Keratinocyte (primary cell): ENCODE results near the gene C4orf36. TPM values are rescaled to one million over a fixed set of nuclear protein-coding genes. Genes with fewer than 3 reads are reported as not detected.

Experiments
- DNase-seq: peaks from one replicate; pipeline ENCODE4 v3.0.0-alpha.2; 2011; ENCODE audit warnings: low read depth, missing footprints, low spot score
- FAIRE-seq: peaks from 2 replicates; lab custom pipeline; 2011; peaks lifted over from hg19 to GRCh38; lab: Jason Lieb, UNC
- H2AFZ ChIP-seq: 2 replicates; pipeline ENCODE4 v1.6.0; 2012; ENCODE audit warnings: low read length, control low read depth, inconsistent platforms; ENCODE audit not compliant: control insufficient read depth
- H3K27ac ChIP-seq: 2 replicates; pipeline ENCODE4 v1.5.1; 2011; ENCODE audit warnings: low read length; ENCODE audit not compliant: control insufficient read depth, insufficient read depth
- H3K27me3 ChIP-seq: 3 replicates; pipeline ENCODE4 v1.6.0; 2011; ENCODE audit warnings: low read length; ENCODE audit not compliant: control insufficient read depth, insufficient read depth; ENCODE audit errors: extremely low read depth
- H3K36me3 ChIP-seq, 2 experiments: 2 replicates in 1 of 2; 3 replicates in 1 of 2; pipeline ENCODE4 v1.5.1; 2011; ENCODE audit warnings: low read length in 2 of 2, mild to moderate bottlenecking in 1 of 2; ENCODE audit not compliant: control insufficient read depth in 2 of 2, insufficient read depth in 2 of 2; ENCODE audit errors: extremely low read depth in 1 of 2
- H3K4me1 ChIP-seq: 3 replicates; pipeline ENCODE4 v1.5.1; 2011; ENCODE audit warnings: low read length; ENCODE audit not compliant: control insufficient read depth, insufficient read depth; ENCODE audit errors: extremely low read depth
- H3K4me2 ChIP-seq: 3 replicates; pipeline ENCODE4 v1.6.0; 2011; ENCODE audit warnings: low read depth, low read length; ENCODE audit not compliant: control insufficient read depth, insufficient read depth; ENCODE audit errors: extremely low read depth
- H3K4me3 ChIP-seq, 3 experiments: fragments of 200-600 bp in 1 of 3; sonication (generic) in 1 of 3; 2 replicates in 2 of 3; 3 replicates in 1 of 3; pipeline ENCODE4 v1.5.1; 2011 to 2016; ENCODE audit warnings: low read length in 3 of 3, mild to moderate bottlenecking in 3 of 3, control low read depth in 2 of 3, inconsistent platforms in 1 of 3, low read depth in 1 of 3, mixed read lengths in 1 of 3, mixed run types in 1 of 3, moderate library complexity in 1 of 3; ENCODE audit not compliant: control insufficient read depth in 2 of 3, insufficient read depth in 2 of 3; ENCODE audit errors: extremely low read depth in 1 of 3
- H3K79me2 ChIP-seq: 2 replicates; pipeline ENCODE4 v1.6.0; 2012; ENCODE audit warnings: low read length; ENCODE audit not compliant: control insufficient read depth, insufficient read depth
- H3K9ac ChIP-seq: 3 replicates; pipeline ENCODE4 v1.6.0; 2011; ENCODE audit warnings: low read length; ENCODE audit not compliant: control insufficient read depth, insufficient read depth; ENCODE audit errors: extremely low read depth
- H3K9me1 ChIP-seq: 3 replicates; pipeline ENCODE4 v1.6.0; 2011; ENCODE audit warnings: low read length; ENCODE audit not compliant: control insufficient read depth, insufficient read depth; ENCODE audit errors: extremely low read depth
- H3K9me3 ChIP-seq: 2 replicates; pipeline ENCODE4 v1.5.1; 2012; ENCODE audit warnings: low read depth, low read length; ENCODE audit not compliant: control insufficient read depth
- H4K20me1 ChIP-seq: 3 replicates; pipeline ENCODE4 v1.6.0; 2011; ENCODE audit warnings: low read length; ENCODE audit not compliant: control insufficient read depth, insufficient read depth; ENCODE audit errors: extremely low read depth
- EZH2 ChIP-seq: IDR thresholded peaks from one replicate; pipeline ENCODE4 v1.6.1; 2012; ENCODE audit warnings: inconsistent platforms, mild to moderate bottlenecking, low read length, moderate library complexity
- dilution Hi-C: fragments of 300-500 bp; cut with MboI; formaldehyde crosslinking; loops from one replicate; pipeline ENCODE4 v1.7.0; 2020; ENCODE audit warnings: low sequenced_read_pairs; ENCODE audit not compliant: extremely low pct_ligation_motif_present
- polyA plus RNA-seq, 5 experiments: library from polyadenylated mRNA; depleted of rRNA in 3 of 5; stranded (reverse) in 3 of 5; stranded (forward) in 1 of 5; unstranded in 1 of 5; fragments of >200 nt; gene quantifications; 1 replicate in 1 of 5; 2 replicates in 3 of 5; 3 replicates in 1 of 5; pipeline versions ENCODE4 v1.2.1 to v1.2.3, GENCODE V29; 2011 to 2012; ENCODE audit warnings: missing spikeins in 2 of 5, low read depth in 1 of 5, low replicate concordance in 1 of 5
- TF ChIP-seq, protein P1 (sequence below), 3 experiments: IDR thresholded peaks in 1 of 3; conservative IDR thresholded peaks in 1 of 3; optimal IDR thresholded peaks in 1 of 3; 2 replicates in 2 of 3; 3 replicates in 1 of 3; pipeline versions ENCODE3 to v1.5.1; 2011; ENCODE audit warnings: low read length in 3 of 3, mild to moderate bottlenecking in 3 of 3, moderate library complexity in 2 of 3, control low read depth in 1 of 3, inconsistent platforms in 1 of 3; ENCODE audit not compliant: insufficient read depth in 2 of 3; ENCODE audit errors: extremely low read depth in 1 of 3

Gene C4orf36
- polyA plus RNA-seq, 1 donor (not counting 4 experiments of a cell fraction or from before 2014, with no cell fraction given): 1.2 TPM

GRCh38 chr4:86840858-86841257 lies 51.4 kb downstream of the C4orf36 start:
- Histone ChIP-seq H3K4me3 (peak overlapping the region in 2 of 3 experiments; percentile 52 to 60), H3K9me1 (no peaks in the 10 kb centered on the region), H3K27ac (peak overlapping the region; percentile 97), H3K79me2 (peaks cover 70% of the 10 kb centered on the region), H3K27me3 (no peaks in the 10 kb centered on the region), H3K36me3 (peaks cover 3 to 17% of the 10 kb centered on the region in 2 experiments), H4K20me1 (no peaks in the 10 kb centered on the region), H3K9me3 (no peaks in the 10 kb centered on the region), H3K4me2 (peak overlapping the region; percentile 90), H3K9ac (peak overlapping the region; percentile 66), H3K4me1 (peaks cover 70% of the 10 kb centered on the region), H2AFZ (no peak overlapping the region)
- TF ChIP-seq, protein P1, sequence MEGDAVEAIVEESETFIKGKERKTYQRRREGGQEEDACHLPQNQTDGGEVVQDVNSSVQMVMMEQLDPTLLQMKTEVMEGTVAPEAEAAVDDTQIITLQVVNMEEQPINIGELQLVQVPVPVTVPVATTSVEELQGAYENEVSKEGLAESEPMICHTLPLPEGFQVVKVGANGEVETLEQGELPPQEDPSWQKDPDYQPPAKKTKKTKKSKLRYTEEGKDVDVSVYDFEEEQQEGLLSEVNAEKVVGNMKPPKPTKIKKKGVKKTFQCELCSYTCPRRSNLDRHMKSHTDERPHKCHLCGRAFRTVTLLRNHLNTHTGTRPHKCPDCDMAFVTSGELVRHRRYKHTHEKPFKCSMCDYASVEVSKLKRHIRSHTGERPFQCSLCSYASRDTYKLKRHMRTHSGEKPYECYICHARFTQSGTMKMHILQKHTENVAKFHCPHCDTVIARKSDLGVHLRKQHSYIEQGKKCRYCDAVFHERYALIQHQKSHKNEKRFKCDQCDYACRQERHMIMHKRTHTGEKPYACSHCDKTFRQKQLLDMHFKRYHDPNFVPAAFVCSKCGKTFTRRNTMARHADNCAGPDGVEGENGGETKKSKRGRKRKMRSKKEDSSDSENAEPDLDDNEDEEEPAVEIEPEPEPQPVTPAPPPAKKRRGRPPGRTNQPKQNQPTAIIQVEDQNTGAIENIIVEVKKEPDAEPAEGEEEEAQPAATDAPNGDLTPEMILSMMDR (optimal IDR thresholded peaks at IDR 0.05 in 1 of 3, IDR thresholded peaks at IDR 0.05 in 1 of 3, conservative IDR thresholded peaks at IDR 0.05 in 1 of 3; ENCODE audit: extremely low read depth in 1 of 3, insufficient read depth in 2 of 3, low read length in 3 of 3): no peak
- no peak for TF ChIP-seq EZH2
- dilution Hi-C loops: no loop called here
- DNase-seq: no peak
- no peak for FAIRE-seq

GRCh38 chr4:86837691-86838503 lies 54.3 kb downstream of the C4orf36 start:
- FAIRE-seq (peak; percentile 64), DNase-seq (no peak)
- H4K20me1 ChIP-seq: no peaks in the 10 kb centered on the region
- no peaks in the 10 kb centered on the region for H3K9me3 ChIP-seq
- no peak overlapping the region for H3K4me2 ChIP-seq
- H3K27ac ChIP-seq: no peak overlapping the region
- H3K36me3 ChIP-seq: peaks cover 2 to 18% of the 10 kb centered on the region in 2 experiments
- no peaks in the 10 kb centered on the region for H3K9me1 ChIP-seq
- no peak overlapping the region for H2AFZ ChIP-seq
- H3K9ac ChIP-seq: no peak overlapping the region
- peaks cover 68% of the 10 kb centered on the region for H3K79me2 ChIP-seq
- peaks cover 54% of the 10 kb centered on the region for H3K4me1 ChIP-seq
- no peak overlapping the region for H3K4me3 ChIP-seq
- H3K27me3 ChIP-seq: no peaks in the 10 kb centered on the region
- no peak for TF ChIP-seq EZH2
- TF ChIP-seq, protein P1 (optimal IDR thresholded peaks at IDR 0.05 in 1 of 3, IDR thresholded peaks at IDR 0.05 in 1 of 3, conservative IDR thresholded peaks at IDR 0.05 in 1 of 3; ENCODE audit: extremely low read depth in 1 of 3, insufficient read depth in 2 of 3, low read length in 3 of 3): no peak
- dilution Hi-C loops: no loop called here
